GM20000 (cell line): ENCODE data around the gene GRIK4.

Experiments used
- DNase-seq: peaks from one replicate; pipeline ENCODE4 v3.0.0; 2012; ENCODE audit warnings: low spot score
- CTCF ChIP-seq: IDR thresholded peaks from 2 replicates; pipeline ENCODE4 v1.5.1; 2012; ENCODE audit warnings: mild to moderate bottlenecking, control low read depth; ENCODE audit errors: extremely low read depth, missing control alignments

GRIK4 gene

GRCh38 chr11:120912915-120913314 is 401.4 kb downstream of the GRIK4 start:
- TF ChIP-seq CTCF, result no peak
- no peak for DNase-seq

GRCh38 chr11:120914021-120914420 is 402.5 kb downstream of the GRIK4 start:
- no peak for TF ChIP-seq CTCF
- no peak for DNase-seq

GRCh38 chr11:120914601-120915000 is 403.1 kb downstream of the GRIK4 start:
- DNase-seq, result no peak
- TF ChIP-seq CTCF, result no peak

GRCh38 chr11:120917559-120918239 is 406.2 kb downstream of the GRIK4 start:
- DNase-seq, result no peak
- TF ChIP-seq CTCF, result no peak

DNA sequence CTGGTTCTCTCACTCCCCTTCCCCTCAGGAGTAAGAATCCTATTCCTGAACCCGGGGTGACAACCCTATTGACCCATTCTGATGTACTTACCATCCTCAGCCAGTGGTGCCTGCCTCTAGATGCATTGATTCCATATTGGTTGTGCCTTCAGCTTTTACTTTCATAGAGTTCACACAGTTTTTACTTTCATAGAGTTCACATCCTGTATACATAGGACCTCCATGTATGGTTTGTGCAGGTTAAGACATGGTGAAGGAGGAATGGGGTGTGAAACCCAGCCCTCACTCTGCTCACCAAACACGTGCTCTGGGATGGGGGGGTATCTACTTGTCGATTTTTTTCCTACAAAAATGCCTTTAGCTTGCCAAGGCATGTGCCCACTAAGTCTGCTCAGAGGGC is 406.7 kb downstream of the GRIK4 start:
- DNase-seq, result no peak
- no peak for TF ChIP-seq CTCF

DNA sequence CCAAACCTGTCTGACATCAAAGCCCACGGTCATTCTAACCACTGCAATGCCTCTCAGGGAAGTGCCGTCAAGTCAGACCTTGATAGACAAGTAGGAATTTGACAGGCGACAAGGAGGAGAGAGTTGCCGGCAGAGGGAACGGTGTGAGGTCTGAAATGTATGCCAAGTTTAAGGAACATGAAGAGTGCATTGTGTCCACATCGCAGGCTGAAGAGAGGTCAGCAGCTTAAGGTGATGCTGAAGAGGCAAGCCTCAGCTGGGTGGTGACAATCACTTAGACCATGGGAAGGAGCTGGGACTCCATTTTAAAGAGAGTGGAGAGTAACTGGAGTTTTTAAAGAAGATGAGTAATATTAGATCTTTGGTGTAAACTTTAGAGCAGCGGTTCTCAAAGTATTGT is 407.5 kb downstream of the GRIK4 start:
- no peak for DNase-seq
- no peak for TF ChIP-seq CTCF

GRCh38 chr11:120919566-120919965 is 408.0 kb downstream of the GRIK4 start:
- no peak for DNase-seq
- TF ChIP-seq CTCF, result no peak
